IMR-90 (cell line): ENCODE data around the gene LEP. TPM values are rescaled to one million over a fixed set of nuclear protein-coding genes. Genes with fewer than 3 reads are reported as not detected.

ENCODE experiments used
- ATAC-seq: fragments of 200-7000 bp; cut with Tn5 transposase; 2 replicates; pipeline ENCODE4 v1.9.1; 2020; ENCODE audit warnings: low read depth, mild to moderate bottlenecking, moderate library complexity
- BruUV-seq: library from RNA; stranded (reverse); fragments of 400-500 nt; replicated peaks from 2 replicates; lab custom pipeline; 2021; lab: Mats Ljungman, UMichigan
- CTCF ChIA-PET: fragments of 300-600 bp; formaldehyde crosslinking; extraction: SDS; loops from one replicate; lab custom pipeline; 2021; ENCODE audit warnings: antibody characterized with exemption; lab: Yijun Ruan, JAX
- POLR2A ChIA-PET: fragments of 300-600 bp; sonication (Branson Sonifier 250); formaldehyde crosslinking; loops from one replicate; lab custom pipeline; 2022; ENCODE audit warnings: antibody characterized with exemption; ENCODE audit not compliant: unreplicated experiment; lab: Charles Lee
- DNase-seq: peaks from one replicate; pipeline ENCODE4 v3.0.0; 2013
- H2AFZ ChIP-seq: replicated peaks from 2 replicates; pipeline ENCODE3; 2013; ENCODE audit warnings: low read length, mild to moderate bottlenecking; ENCODE audit not compliant: poor library complexity
- H2AK5ac ChIP-seq: 2 replicates; pipeline ENCODE4 v1.6.1; 2013; ENCODE audit warnings: low read depth, low read length, inconsistent platforms
- H2AK9ac ChIP-seq: replicated peaks from 2 replicates; pipeline ENCODE3; 2013; ENCODE audit warnings: mild to moderate bottlenecking, low read depth, low read length, moderate library complexity; ENCODE audit not compliant: poor library complexity
- H2BK120ac ChIP-seq: 2 replicates; pipeline ENCODE4 v1.6.1; 2013; ENCODE audit warnings: low read depth, low read length, inconsistent platforms
- H2BK15ac ChIP-seq: 3 replicates; pipeline ENCODE4 v1.6.1; 2013; ENCODE audit warnings: low read depth, low read length, inconsistent platforms
- H2BK20ac ChIP-seq: 2 replicates; pipeline ENCODE4 v1.6.1; 2013; ENCODE audit warnings: low read depth, mild to moderate bottlenecking, inconsistent platforms, low read length, moderate library complexity
- H2BK5ac ChIP-seq: 2 replicates; pipeline ENCODE4 v1.6.1; 2013; ENCODE audit warnings: mild to moderate bottlenecking, low read depth, low read length, inconsistent platforms; ENCODE audit not compliant: poor library complexity, severe bottlenecking
- H3K14ac ChIP-seq: replicated peaks from 2 replicates; pipeline ENCODE4 v1.6.1; 2013; ENCODE audit warnings: low read depth, low read length, inconsistent platforms
- H3K18ac ChIP-seq: 2 replicates; pipeline ENCODE4 v1.6.1; 2013; ENCODE audit warnings: low read depth, low read length, control low read depth
- H3K23ac ChIP-seq: 2 replicates; pipeline ENCODE4 v1.6.1; 2013; ENCODE audit warnings: low read depth, low read length, inconsistent platforms
- H3K27ac ChIP-seq: 2 replicates; pipeline ENCODE4 v1.5.1; 2013; ENCODE audit warnings: mild to moderate bottlenecking, control low read depth, low read length; ENCODE audit not compliant: insufficient read depth
- H3K27me3 ChIP-seq: 2 replicates; pipeline ENCODE4 v1.6.1; 2013; ENCODE audit warnings: low read length; ENCODE audit not compliant: control insufficient read depth, insufficient read depth
- H3K36me3 ChIP-seq: 2 replicates; pipeline ENCODE4 v1.6.1; 2013; ENCODE audit warnings: low read length, mixed read lengths; ENCODE audit not compliant: control insufficient read depth, insufficient read depth
- H3K4ac ChIP-seq: 2 replicates; pipeline ENCODE4 v1.6.1; 2013; ENCODE audit warnings: low read depth, low read length, inconsistent platforms
- H3K4me1 ChIP-seq: 2 replicates; pipeline ENCODE4 v1.6.1; 2013; ENCODE audit warnings: low read length, mixed read lengths; ENCODE audit not compliant: control insufficient read depth, insufficient read depth
- H3K4me2 ChIP-seq: 2 replicates; pipeline ENCODE4 v1.6.1; 2013; ENCODE audit warnings: low read depth, mild to moderate bottlenecking, control low read depth, low read length, moderate library complexity
- H3K4me3 ChIP-seq: 2 replicates; pipeline ENCODE4 v1.5.1; 2013; ENCODE audit warnings: low read depth, mild to moderate bottlenecking, control low read depth, low read length, moderate library complexity; ENCODE audit not compliant: insufficient read depth
- H3K56ac ChIP-seq: 2 replicates; pipeline ENCODE4 v1.6.1; 2013; ENCODE audit warnings: low read length, inconsistent platforms; ENCODE audit not compliant: insufficient read depth; ENCODE audit errors: extremely low read depth
- H3K79me1 ChIP-seq, 2 experiments: 2 replicates each; pipeline ENCODE4 v1.6.1; 2013; ENCODE audit warnings: low read length in 2 of 2, inconsistent platforms in 1 of 2, low read depth in 1 of 2
- H3K9ac ChIP-seq: 2 replicates; pipeline ENCODE4 v1.6.1; 2013; ENCODE audit warnings: low read depth, low read length, control low read depth
- H3K9me1 ChIP-seq: 2 replicates; pipeline ENCODE4 v1.6.1; 2013; ENCODE audit warnings: low read length, inconsistent platforms; ENCODE audit not compliant: insufficient read depth
- H3K9me3 ChIP-seq: 2 replicates; pipeline ENCODE4 v1.6.1; 2013; ENCODE audit warnings: low read length; ENCODE audit not compliant: control insufficient read depth, insufficient read depth
- H4K20me1 ChIP-seq: 2 replicates; pipeline ENCODE4 v1.6.1; 2013; ENCODE audit warnings: low read length, inconsistent platforms; ENCODE audit not compliant: insufficient read depth
- H4K5ac ChIP-seq: 2 replicates; pipeline ENCODE4 v1.6.1; 2013; ENCODE audit warnings: mild to moderate bottlenecking, low read depth, low read length, control low read depth
- H4K8ac ChIP-seq, 2 experiments: 2 replicates each; pipeline ENCODE4 v1.6.1; 2013; ENCODE audit warnings: low read depth in 2 of 2, low read length in 2 of 2, control low read depth in 1 of 2, inconsistent platforms in 1 of 2
- H4K91ac ChIP-seq: 2 replicates; pipeline ENCODE4 v1.6.1; 2013; ENCODE audit warnings: low read depth, low read length, inconsistent platforms; ENCODE audit not compliant: insufficient read depth
- CHD1 ChIP-seq: IDR thresholded peaks from 2 replicates; pipeline ENCODE4 v1.6.1; 2012; ENCODE audit warnings: low read depth, low read length, improper control_type of control experiment
- MAFK ChIP-seq: IDR thresholded peaks from 2 replicates; pipeline ENCODE4 v1.6.1; 2012; ENCODE audit warnings: low read depth, low read length, improper control_type of control experiment
- MAZ ChIP-seq: IDR thresholded peaks from 2 replicates; pipeline ENCODE4 v1.6.1; 2012; ENCODE audit warnings: low read depth, mild to moderate bottlenecking, low read length, improper control_type of control experiment, moderate library complexity, borderline replicate concordance
- POLR2A ChIP-seq: IDR thresholded peaks from 2 replicates; pipeline ENCODE4 v1.6.1; 2012; ENCODE audit warnings: mild to moderate bottlenecking, low read depth, low read length
- RFX5 ChIP-seq: IDR thresholded peaks from 2 replicates; pipeline ENCODE4 v1.8.0; 2012; ENCODE audit warnings: low read depth, mild to moderate bottlenecking, low read length, moderate library complexity
- WGBS, 2 experiments: methylation state at CpG; one replicate each; pipeline versions ENCODE4 v1.1.5 to v1.1.7; 2013; ENCODE audit warnings: missing lambda C conversion rate in 2 of 2; ENCODE audit not compliant: insufficient read length in 1 of 2; ENCODE audit errors: extremely low coverage in 2 of 2; 5-methylcytosine and 5-hydroxymethylcytosine counted together
- dilution Hi-C: fragments of 300-500 bp; cut with HindIII; formaldehyde crosslinking; loops from one replicate; pipeline ENCODE4 v1.14.3; 2018; ENCODE audit warnings: low sequenced_read_pairs; ENCODE audit not compliant: unreplicated experiment
- in situ Hi-C: fragments of 300-500 bp; cut with MboI; formaldehyde crosslinking; loops from 3 replicates; pipeline ENCODE4 v1.14.3; 2019; ENCODE audit warnings: low sequenced_read_pairs, inconsistent platforms, mixed read lengths
- intact Hi-C: fragments of 100-400 bp; cut with micrococcal nuclease; formaldehyde crosslinking; loops from 2 replicates; pipeline ENCODE4 v1.10.0; 2022
- polyA plus RNA-seq, 3 experiments: library from polyadenylated mRNA; depleted of rRNA; stranded (reverse); fragments of >200 nt; gene quantifications; 2 replicates each; pipeline ENCODE4 v1.2.3, GENCODE V29; 2012; ENCODE audit warnings: low replicate concordance in 1 of 3
- total RNA-seq: library from RNA; depleted of rRNA; stranded (reverse); fragments of >200 nt; gene quantifications from 2 replicates; pipeline ENCODE4 v1.2.3, GENCODE V29; 2012

The LEP gene
- total and polyA plus RNA-seq, 2 of the 4 experiments (the other 2 are of a cell fraction), result not detected

DNA sequence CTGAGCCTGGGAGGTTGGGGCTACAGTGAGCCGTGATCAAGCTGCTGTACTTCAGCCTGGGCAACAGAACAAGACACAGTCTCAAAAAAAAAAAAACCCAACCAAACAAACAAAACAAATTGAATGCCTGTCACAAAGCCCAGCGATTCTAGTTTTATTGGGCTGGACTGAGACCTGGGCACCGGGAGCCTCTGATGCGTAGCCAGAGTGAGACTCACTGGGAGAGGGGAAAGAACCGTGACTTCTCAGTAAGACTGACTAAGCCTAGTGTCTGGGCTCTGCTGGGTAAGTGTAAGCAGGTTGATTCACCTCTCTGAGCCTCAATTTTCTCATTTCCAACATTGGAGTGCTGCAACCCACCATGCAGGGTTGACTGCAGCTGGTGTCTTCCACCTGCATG is 10.1 kb upstream of the LEP start:
- no peak overlapping the region for H4K5ac ChIP-seq
- H3K36me3 ChIP-seq, result no peaks in the 10 kb centered on the region
- H3K9ac ChIP-seq, result no peak overlapping the region
- H3K23ac ChIP-seq, result no peak overlapping the region
- ChIA-PET POLR2A (no interaction called here), CTCF (no interaction called here)
- no peak overlapping the region for H2AK9ac ChIP-seq
- no peak overlapping the region for H3K4me2 ChIP-seq
- TF ChIP-seq RFX5 (no peak), MAZ (no peak), POLR2A (no peak), MAFK (no peak), CHD1 (no peak)
- H3K18ac ChIP-seq, result no peak overlapping the region
- H2BK120ac ChIP-seq, result no peak overlapping the region
- H2BK15ac ChIP-seq, result no peak overlapping the region
- H3K56ac ChIP-seq, result no peak overlapping the region
- H4K20me1 ChIP-seq, result no peaks in the 10 kb centered on the region
- H3K27me3 ChIP-seq, result peaks cover 64% of the 10 kb centered on the region
- WGBS, 2 experiments, result 61% methylated on average over 3 of the region's 5 CpGs; no CpG with 5 or more reads in 1 of the 2 experiments
- no peak overlapping the region for H4K8ac ChIP-seq
- no peak for DNase-seq
- dilution Hi-C loops (no loop called here), in situ Hi-C loops (no loop called here), intact Hi-C loops (no loop called here)
- H3K4ac ChIP-seq, result no peak overlapping the region
- no TSS peak for BruUV-seq
- no peak overlapping the region for H2BK20ac ChIP-seq
- H2BK5ac ChIP-seq, result no peak overlapping the region
- no peaks in the 10 kb centered on the region for H3K79me1 ChIP-seq
- H3K4me3 ChIP-seq, result no peak overlapping the region
- no peak overlapping the region for H2AFZ ChIP-seq
- no peaks in the 10 kb centered on the region for H3K4me1 ChIP-seq
- ATAC-seq, result no peak
- no peak overlapping the region for H2AK5ac ChIP-seq
- H3K14ac ChIP-seq, result no peak overlapping the region
- H3K9me3 ChIP-seq, result no peaks in the 10 kb centered on the region
- no peak overlapping the region for H3K27ac ChIP-seq
- H3K9me1 ChIP-seq, result 0 out of 2 replicates have a peak, but pooled peaks cover 3% of the 10 kb centered on the region
- no peak overlapping the region for H4K91ac ChIP-seq
